Stimulated activated CD8-positive, alpha-beta memory T cell treated with anti-CD3 and anti-CD28 coated beads, Interleukin-12 subunit alpha, Interleukin-12 subunit beta, amount 100 ng/mL, for 4 hours (primary cell): ENCODE data around the gene ADAMTS17.
"Not testable (repeated sequence)": the region's sequence is repeated elsewhere in the genome, so short reads cannot be mapped to it uniquely, and the experiment has no call there.

ENCODE experiments used
- DNase-seq: peaks from one replicate; pipeline ENCODE4 v3.0.0-alpha.2; 2020; ENCODE audit warnings: low read depth

The ADAMTS17 gene

DNA sequence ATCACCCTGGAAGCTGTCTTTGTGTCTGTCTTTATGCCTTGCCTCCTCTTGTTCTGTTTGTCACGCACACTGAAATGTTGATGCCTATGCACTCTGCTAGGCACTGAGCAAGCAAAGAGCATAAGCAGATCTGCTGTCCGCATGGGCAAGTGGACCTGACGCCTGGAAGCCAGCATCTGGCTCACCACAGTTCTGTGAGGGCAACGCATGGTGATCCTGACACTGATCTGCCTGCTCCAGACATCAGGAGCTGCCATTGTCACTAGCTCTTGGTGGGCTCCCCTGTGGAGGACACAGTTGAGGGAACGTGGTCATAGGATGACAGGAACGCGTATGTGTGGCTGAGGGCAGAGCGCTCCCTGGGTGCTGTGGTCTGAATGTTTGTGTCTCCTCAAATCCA lies 234.6 kb downstream of the ADAMTS17 start:
- no peak for DNase-seq

DNA sequence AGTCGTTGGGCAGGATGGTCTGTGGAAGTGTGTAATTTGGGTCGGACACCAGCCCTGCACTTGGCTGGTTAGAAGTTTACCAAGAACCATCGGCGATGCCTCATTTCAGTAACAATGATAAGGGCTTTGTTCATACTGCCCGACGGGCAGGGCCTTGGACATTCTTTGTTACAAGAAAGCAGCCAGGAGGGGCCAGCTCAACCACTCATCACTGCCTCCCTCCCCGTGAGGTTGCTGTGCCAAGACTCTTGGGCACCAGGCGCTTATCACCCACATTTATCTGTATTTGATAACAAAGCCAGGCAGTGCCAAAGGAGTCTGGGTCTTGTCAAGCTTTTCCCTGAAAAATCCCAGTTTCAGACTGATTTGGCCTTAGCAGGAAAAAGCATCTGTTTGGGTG lies 235.0 kb downstream of the ADAMTS17 start:
- DNase-seq = no peak

- no peak for DNase-seq
These were observed 236.7 kb downstream of the ADAMTS17 start for GRCh38 chr15:100105101-100105500.

- DNase-seq = no peak
These were observed 237.5 kb downstream of the ADAMTS17 start for GRCh38 chr15:100104245-100104644.

DNA sequence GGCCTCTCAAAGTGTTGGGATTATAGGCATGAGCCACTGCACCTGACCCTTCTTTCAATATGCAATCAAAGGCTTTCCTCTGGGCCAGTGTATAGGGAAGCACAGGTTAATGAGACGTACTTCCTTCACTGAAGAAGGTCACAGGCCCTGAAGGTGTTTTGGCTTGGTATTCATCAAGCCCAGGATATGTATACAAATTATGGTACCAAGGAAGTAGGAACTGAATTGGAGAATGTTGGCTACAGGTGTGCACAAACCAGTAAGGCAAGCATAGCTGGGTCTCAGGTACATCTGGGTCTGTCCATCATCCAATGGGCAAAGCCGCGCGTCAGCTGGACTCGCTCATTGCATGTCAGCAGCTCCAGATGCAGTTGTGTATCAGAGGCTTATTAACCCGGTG lies 237.9 kb downstream of the ADAMTS17 start:
- no peak for DNase-seq

- DNase-seq = no peak
These were observed 240.2 kb downstream of the ADAMTS17 start for GRCh38 chr15:100101426-100102089.

DNA sequence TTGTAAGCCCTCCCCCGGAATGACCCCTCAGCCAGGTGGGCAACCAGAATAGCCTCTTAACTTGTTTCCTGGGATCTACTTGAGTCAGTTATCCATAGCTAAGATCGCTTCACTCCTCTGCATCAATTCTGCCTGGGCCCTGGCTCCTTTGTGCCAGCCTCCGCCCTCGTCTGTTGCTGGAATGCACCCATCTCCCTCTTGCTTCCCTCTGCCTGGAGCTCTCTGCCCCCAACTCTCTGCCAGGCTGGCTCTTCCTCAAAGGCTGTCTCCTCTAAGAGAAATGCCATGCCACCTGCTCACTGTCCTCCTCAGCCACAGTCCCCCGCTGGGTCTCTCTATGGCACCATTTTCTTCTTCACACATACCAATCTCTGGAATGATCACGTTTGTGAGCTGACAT lies 240.8 kb downstream of the ADAMTS17 start:
- no peak for DNase-seq

GRCh38 chr15:100099976-100100375 lies 241.8 kb downstream of the ADAMTS17 start:
- DNase-seq = no peak

DNA sequence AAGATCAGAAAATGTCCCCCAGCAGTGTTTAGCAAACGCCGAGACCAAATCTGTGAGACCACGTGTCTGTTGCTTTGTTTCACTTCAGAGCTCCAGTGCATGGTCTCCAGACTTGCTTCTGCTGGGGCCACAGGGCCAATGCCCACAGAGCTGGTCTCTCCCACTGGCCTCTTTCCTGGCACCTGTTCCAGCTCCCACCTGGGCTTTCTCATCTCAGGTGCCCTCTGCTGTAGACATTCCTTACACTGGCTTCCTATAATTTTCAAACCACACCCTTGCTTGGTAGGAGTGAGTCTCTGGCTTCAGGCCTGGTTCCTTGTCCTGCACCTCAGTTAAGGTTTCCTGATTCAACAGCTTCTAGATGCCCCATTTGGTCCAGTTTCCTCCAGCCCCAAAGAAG lies 243.1 kb downstream of the ADAMTS17 start:
- no peak for DNase-seq

DNA sequence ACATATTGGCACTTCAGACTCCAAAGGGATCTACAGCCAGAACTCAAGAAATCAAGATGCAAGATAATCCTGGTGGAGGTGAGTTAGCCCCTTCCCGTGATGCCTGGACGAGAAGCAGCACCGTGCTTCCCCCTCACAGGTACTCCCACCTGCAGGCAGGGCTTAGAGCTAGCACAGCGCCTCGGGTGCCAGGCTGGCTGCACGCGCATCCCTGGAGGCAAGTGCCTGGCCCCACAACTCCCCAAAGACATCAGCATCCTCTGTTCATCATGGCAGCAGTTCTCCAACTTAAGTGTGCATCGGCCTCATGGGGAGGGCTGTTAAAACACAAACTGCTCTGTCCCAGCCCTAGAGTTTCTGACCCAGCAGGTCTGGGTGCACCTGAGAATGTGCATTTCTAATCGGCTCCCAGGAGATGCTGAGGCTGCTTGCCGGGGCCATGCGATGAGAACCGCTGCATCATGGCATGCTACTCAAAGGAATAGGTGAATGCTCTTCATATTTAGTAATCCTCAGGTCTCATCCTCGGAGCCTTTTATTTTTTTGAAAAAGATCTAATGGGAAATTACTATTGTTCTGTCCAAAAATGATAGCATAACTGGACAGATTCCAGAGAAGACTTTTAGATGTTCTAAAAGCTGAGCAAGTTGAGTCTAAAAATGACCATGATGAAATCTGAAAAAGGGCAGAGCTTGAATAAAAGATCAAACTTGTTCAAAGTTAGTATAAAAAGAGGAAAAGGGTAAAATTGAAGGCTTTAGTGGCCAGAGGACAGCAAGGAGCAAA lies 244.2 kb downstream of the ADAMTS17 start:
- DNase-seq = no peak

- no peak for DNase-seq
These were observed 245.1 kb downstream of the ADAMTS17 start for GRCh38 chr15:100096700-100097099.

DNA sequence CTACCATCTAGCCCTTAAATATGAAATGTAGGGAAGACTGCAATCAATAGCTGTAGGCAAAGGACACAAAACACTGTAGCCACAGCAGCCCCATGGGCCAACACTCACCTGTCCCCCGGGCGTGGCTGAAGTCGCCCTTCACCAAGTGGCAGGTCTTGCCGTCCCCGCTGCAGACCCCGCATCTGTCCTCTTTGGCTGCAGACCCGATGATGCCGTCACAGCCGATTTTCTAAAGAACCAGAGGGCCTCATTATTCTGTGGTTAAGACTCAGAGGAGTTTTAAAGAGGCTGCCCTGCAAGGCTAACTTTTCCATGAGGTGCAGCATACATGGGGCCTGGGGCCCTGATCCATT lies 245.6 kb downstream of the ADAMTS17 start:
- DNase-seq = no peak

DNA sequence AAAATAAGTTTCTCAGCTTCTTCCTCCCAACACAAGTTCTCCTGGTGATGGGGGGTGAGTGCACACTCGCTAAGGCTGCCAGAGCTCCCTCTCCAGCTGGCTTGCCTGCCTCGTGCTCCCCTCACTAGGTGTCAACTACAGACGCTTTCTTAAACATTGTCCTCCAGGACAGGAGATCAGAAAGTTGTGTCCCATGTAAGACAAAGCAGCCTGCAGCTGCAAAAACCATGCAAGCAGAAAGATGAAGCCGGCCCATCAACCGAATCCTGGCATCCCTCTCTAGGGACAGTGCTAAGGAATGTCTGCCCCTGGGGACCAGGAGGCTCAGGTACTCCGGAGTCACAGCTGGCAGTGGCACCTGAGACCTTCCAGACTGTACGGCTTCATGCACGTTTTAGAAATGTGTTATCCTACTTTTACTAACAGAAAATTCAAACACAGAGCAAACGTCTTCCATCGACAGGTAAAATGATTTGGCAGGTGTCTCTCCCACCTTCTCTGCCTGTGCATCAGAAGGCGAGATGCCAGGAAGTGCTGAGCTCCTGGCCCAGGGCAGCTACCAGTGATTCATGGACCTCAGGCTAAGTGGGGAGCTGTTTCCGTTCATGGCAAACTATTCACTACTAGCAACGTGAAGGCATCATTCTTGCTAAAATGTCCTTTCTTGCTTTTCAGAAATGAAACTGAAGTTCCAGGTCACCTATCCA lies 246.1 kb downstream of the ADAMTS17 start:
- DNase-seq = no peak

DNA sequence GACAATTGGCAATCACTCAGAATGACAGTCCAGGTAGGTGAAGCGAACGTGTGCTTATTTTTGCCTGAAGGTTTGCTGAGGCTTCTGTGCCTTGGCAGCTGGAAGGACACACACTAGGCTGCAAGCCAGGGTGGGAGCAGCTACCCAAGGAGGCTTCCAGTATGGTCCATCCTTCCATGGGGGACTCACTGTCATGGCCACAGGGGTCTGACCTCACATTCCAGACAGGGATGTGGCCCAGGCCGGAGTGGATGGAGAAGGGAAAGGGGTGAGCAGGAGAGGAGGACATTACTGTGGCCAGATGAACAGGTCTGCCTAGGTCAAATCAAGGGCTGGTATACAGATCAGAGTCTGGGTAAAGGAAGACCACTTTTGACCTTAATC lies 247.7 kb downstream of the ADAMTS17 start:
- DNase-seq = no peak

DNA sequence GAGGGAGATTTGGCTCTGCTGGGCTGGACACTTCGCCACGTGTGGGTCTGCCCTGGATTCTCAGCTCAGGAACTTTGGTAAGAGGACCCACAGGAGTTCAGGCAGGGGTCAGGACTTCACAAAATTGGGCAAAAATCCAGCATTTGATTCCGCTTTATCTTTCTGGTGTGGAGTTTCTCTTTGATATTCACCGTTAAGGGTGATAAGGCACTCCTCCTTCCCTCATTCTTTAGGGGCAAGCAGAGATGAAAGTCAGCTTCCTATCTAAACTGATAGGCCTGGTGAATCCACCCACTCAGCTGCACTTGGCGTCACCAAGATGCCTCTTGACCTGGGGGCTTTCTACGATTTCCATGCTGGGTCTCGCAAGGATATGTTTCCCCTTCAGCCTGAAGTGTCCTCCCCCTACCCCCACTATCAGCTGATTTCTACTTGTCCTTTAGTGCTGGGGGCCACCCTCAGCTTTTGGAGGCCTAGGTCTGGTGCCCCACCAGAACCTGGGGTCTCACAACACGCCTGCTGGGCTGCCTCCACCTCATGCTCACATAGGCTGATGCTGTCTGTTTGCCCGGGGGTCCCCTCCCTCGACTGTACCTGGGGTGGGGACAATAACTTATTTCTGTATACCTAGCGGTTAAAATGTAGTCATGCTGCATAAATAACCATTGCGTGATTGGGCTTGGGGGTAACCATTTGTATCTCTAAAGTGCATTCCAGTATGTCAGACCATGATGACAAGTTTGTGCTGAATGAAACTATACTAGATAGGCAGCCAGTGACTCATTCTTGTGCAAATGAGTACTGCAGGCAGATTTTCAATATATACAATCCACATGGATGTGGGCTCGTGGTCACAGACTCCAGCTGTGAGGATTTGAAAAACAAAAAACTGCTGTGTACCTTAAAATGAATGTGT lies 248.3 kb downstream of the ADAMTS17 start:
- DNase-seq = no peak

DNA sequence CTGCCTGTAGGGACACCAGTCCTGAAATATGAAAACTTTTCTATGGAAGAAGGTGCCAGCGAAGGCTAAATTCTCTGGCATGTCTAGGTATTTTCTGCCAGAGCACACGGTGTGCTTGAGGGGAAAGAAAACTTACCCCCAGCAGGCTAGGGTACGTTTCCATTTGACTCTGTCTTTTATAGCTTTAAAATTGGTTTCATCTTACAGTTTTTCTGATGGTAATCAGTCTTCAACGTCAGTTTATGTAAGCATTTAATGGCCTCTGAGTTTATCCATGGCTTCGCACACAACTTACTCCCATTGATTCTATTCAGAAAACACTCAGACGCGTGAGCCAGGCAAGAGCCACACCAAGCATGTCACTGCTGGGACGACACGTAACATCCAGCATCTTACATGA lies 249.7 kb downstream of the ADAMTS17 start:
- no peak for DNase-seq

DNA sequence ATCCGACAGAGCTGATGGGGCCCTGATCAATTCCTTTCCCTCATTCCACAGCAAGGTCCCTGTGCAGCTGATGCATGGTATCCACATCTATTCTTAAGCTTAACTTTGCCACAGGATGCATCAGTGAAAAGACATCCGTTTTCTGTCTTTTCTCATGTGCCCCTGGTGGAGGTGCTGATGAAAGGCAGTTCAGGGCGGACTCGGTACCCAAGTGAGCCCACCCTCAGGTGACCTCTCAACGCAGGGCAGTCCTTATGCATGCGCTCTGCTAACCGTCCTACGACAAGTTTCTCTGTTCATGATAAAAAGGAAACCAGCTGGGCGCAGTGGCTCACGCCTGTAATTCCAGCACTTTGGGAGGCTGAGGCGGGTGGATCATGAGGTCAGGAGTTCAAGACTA lies 251.4 kb downstream of the ADAMTS17 start:
- no peak for DNase-seq

DNA sequence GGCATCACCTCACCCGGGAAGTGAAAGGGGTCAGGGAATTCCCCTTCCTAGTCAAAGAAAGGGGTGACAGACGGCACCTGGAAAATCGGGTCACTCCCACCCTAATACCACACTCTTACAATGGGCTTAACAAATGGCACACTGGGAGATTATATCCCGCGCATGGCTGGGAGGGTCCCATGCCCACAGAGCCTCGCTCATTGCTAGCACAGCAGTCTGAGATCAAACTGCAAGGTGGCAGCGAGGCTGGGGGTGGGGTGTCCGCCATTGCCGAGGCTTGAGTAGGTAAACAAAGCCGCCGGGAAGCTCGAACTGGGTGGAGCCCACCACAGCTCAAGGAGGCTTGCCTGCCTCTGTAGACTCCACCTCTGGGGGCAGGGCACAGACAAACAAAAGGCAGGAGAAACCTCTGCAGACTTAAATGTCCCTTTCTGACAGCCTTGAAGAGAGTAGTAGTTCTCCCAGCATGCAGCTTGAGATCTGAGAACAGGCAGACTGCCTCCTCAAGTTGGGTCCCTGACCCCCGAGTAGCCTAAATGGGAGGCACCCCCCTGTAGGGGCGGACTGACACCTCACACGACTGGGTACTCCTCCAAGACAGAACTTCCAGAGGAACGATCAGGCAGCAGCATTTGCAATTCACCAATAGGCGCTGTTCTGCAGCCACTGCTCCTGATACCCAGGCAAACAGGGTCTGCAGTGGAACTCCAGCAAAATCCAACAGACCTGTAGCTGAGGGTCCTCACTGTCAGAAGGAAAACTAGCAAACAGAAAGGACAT lies 257.5 kb downstream of the ADAMTS17 start:
- not testable (repeated sequence) for DNase-seq

DNA sequence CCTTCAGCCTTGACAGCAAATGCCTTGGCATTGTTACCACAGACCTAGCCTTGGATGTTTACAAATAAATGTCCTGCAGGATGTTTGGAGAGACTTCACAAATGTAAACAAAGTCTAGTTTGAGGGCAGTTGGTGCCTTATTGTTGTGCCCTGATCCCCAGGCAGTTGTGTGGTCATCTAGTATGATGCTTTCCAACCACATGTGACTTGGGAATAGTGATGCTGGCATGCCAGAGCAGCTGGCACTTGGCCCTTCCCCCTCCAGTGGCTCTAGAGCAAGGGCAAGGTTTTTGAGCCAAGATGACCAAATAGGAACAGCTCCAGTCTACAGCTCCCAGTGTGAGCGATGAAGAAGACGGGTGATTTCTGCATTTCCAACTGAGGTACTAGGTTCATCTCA lies 258.2 kb downstream of the ADAMTS17 start:
- no peak for DNase-seq

DNA sequence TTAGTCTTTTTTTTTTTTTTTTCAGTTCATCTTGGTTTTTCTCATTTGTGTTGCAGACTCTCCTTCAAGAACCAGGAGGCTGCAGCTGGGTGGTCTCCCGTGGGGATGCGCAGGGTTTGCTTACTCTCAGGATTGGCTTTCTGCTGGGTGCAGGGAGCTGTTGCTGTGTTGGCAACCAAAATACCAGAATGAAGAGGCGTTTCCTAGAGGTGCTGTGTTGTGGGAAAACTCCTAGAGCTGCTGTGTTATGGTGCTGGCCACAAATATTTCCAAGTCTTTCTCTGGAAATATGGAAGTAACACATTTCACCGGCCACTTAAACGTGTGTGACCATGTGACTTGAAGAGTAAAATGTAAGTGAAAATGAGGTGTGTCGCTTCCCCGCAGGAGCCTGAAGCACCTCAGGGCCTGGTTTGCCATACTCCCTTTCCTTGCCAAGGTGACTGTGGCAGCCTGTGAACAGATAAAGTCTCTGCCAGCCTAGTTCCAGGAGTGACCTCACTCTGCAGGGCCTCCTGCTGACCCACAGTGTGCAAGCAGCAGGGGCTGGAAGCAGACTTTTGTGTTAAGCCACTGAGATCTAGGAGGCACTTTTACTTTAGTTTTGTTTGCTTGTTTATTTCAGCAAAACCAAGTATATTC lies 258.9 kb downstream of the ADAMTS17 start:
- DNase-seq = no peak

DNA sequence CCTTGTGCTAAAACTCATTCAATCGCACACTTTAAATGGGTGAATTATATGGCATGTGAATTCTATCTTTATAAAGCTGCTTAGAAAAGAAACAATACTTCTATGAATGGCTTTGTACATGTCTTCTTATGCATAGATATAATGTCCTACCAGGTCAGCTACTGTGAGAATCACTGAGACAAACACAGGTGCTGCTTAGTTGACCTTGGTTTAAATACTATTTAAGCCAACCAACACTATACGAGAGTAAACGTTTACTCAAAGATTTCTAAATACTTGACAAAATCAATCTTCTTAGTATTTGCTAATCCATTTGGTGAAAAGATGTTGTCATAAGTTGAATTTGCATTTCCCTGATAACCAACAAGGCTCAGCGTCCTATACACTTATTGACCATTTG lies 260.3 kb downstream of the ADAMTS17 start:
- no peak for DNase-seq
